ENCODE data around the gene PALLD.

GRCh38 chr4:168722391-168722790, 225.5 kb downstream of the PALLD start:
- TF ChIP-seq CTCF (IDR thresholded peaks at IDR 0.05; ENCODE audit: extremely low read depth in 1 of 2, insufficient read depth in 1 of 2, low read depth in 1 of 2, low read length in 2 of 2) (no peak), POLR2A (IDR thresholded peaks at IDR 0.05; ENCODE audit: low read depth, low read length) (no peak), POLR2AphosphoS5 (IDR thresholded peaks at IDR 0.05; ENCODE audit: insufficient read depth, low read depth, low read length) (no peak), EZH2 (IDR thresholded peaks at IDR 0.05; ENCODE audit: borderline replicate concordance, low read depth, low read length, severe bottlenecking) (no peak), MYC (IDR thresholded peaks at IDR 0.05; ENCODE audit: low read depth, low read length) (no peak), GATA2 (IDR thresholded peaks at IDR 0.05; ENCODE audit: insufficient read depth, insufficient read length, low read depth, low read length) (no peak), JUN (IDR thresholded peaks at IDR 0.05; ENCODE audit: borderline replicate concordance, insufficient read depth, insufficient read length, low read depth) (no peak)

Data from endothelial cell of umbilical vein (primary cell).